ENCODE data around the gene SDHC. TPM values are rescaled to one million over a fixed set of nuclear protein-coding genes. Genes with fewer than 3 reads are reported as not detected.

SDHC gene
- total and polyA plus RNA-seq, 4 donors = 44.3 to 247 (median 96.7) TPM

DNA sequence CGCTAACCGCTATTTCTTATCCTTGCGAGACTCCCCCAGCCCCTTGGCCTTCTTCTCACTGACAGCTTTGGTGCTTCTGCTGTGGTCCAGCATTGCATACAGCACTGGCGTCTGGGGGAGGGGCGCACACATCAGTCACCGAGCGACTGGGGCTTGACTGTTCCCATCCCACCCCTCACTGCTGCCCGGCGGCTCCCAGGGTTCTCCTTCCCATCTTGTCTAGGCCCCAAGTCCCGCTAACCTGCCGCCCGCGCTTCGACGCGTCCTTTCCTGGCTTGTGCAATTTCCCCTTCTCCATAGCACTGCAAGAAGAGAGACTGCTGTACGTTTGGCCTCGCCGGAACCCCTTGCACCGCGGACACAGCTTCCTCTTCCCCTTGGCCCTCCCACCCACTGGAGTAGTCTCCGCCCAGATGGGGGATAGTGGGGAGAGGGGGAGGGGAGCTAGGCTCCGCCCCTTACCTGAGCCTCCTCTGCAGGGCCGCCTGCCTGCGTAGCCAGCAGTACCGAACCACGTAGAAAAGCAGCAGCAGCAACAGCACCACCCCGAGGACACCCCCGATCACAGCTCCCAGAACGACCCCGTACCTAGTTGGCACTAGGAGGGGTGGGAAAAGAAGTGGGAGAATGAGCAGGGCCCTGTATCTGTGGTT is 8.2 kb upstream of the SDHC start (continued):
- TF ChIP-seq, protein P1, sequence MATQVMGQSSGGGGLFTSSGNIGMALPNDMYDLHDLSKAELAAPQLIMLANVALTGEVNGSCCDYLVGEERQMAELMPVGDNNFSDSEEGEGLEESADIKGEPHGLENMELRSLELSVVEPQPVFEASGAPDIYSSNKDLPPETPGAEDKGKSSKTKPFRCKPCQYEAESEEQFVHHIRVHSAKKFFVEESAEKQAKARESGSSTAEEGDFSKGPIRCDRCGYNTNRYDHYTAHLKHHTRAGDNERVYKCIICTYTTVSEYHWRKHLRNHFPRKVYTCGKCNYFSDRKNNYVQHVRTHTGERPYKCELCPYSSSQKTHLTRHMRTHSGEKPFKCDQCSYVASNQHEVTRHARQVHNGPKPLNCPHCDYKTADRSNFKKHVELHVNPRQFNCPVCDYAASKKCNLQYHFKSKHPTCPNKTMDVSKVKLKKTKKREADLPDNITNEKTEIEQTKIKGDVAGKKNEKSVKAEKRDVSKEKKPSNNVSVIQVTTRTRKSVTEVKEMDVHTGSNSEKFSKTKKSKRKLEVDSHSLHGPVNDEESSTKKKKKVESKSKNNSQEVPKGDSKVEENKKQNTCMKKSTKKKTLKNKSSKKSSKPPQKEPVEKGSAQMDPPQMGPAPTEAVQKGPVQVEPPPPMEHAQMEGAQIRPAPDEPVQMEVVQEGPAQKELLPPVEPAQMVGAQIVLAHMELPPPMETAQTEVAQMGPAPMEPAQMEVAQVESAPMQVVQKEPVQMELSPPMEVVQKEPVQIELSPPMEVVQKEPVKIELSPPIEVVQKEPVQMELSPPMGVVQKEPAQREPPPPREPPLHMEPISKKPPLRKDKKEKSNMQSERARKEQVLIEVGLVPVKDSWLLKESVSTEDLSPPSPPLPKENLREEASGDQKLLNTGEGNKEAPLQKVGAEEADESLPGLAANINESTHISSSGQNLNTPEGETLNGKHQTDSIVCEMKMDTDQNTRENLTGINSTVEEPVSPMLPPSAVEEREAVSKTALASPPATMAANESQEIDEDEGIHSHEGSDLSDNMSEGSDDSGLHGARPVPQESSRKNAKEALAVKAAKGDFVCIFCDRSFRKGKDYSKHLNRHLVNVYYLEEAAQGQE (IDR thresholded peaks at IDR 0.05) = no peak
- TF ChIP-seq YY1 (IDR thresholded peaks at IDR 0.05) (peak; percentile 50), GABPA (IDR thresholded peaks at IDR 0.05 in 1 of 2, conservative IDR thresholded peaks at IDR 0.05 in 1 of 2) (peak; percentile 12 to 79)

DNA sequence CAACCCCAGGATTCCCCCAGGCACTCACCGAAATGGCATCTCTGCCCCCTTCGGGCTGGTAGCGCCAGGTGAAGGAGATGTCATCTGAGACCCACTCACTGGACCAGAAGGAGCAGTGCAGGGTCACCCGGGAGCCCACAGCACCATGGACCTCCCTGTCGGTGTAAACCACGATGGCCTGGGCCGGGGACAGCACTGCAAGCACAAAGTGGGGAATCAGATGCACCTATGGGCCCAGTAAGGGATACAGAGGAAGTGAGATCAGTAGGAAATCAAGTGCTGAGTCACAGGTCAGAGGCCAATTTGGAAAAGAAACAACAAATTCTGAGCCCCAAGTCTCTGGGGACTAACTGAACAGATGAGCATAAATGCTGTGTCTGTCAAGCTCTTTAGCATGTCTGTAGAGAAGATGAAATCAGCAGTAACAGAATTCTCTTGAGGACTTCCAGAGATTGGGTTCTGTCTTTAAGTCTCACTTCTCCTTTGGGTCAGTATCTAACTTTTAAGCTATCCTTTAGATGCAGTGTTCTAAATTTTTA is 6.9 kb upstream of the SDHC start:
- no peaks in the 10 kb centered on the region for H3K9me3 ChIP-seq (ENCODE audit: control insufficient read depth in 4 of 4, low read length in 3 of 4)
- TF ChIP-seq YY1 (IDR thresholded peaks at IDR 0.05) = no peak
- TF ChIP-seq GABPA (IDR thresholded peaks at IDR 0.05 in 1 of 2, conservative IDR thresholded peaks at IDR 0.05 in 1 of 2) = peak in 1 of 2 donors; percentile 35
- TF ChIP-seq RAD21 (IDR thresholded peaks at IDR 0.05) = no peak
- TF ChIP-seq, protein P2, sequence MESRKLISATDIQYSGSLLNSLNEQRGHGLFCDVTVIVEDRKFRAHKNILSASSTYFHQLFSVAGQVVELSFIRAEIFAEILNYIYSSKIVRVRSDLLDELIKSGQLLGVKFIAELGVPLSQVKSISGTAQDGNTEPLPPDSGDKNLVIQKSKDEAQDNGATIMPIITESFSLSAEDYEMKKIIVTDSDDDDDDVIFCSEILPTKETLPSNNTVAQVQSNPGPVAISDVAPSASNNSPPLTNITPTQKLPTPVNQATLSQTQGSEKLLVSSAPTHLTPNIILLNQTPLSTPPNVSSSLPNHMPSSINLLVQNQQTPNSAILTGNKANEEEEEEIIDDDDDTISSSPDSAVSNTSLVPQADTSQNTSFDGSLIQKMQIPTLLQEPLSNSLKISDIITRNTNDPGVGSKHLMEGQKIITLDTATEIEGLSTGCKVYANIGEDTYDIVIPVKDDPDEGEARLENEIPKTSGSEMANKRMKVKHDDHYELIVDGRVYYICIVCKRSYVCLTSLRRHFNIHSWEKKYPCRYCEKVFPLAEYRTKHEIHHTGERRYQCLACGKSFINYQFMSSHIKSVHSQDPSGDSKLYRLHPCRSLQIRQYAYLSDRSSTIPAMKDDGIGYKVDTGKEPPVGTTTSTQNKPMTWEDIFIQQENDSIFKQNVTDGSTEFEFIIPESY (IDR thresholded peaks at IDR 0.05) = no peak
- H3K27ac ChIP-seq (ENCODE audit: low read depth in 1 of 2, low read length in 2 of 2) = peak overlapping the region; percentile 33 to 55
- no peak overlapping the region for H3K9ac ChIP-seq (ENCODE audit: low read depth in 1 of 2, low read length in 2 of 2)
- H3K27me3 ChIP-seq (ENCODE audit: control insufficient read depth in 4 of 4, insufficient read depth in 4 of 4, low read length in 3 of 4) = no peaks in the 10 kb centered on the region
- no peak for DNase-seq (ENCODE audit: low spot score)
- peak overlapping the region in 1 of 3 donors; percentile 11 for H3K4me3 ChIP-seq (ENCODE audit: low read depth in 1 of 3, low read length in 3 of 3)
- no peaks in the 10 kb centered on the region for H3K36me3 ChIP-seq (ENCODE audit: control insufficient read depth in 4 of 4, insufficient read depth in 3 of 4, low read depth in 1 of 4, low read length in 3 of 4)
- H3K4me1 ChIP-seq (ENCODE audit: control insufficient read depth in 4 of 4, insufficient read depth in 4 of 4, low read length in 3 of 4) = peaks cover 7 to 19% (median 12%) of the 10 kb centered on the region in 4 donors
- 90% methylated on average over 7 of the region's 7 CpGs for WGBS

DNA sequence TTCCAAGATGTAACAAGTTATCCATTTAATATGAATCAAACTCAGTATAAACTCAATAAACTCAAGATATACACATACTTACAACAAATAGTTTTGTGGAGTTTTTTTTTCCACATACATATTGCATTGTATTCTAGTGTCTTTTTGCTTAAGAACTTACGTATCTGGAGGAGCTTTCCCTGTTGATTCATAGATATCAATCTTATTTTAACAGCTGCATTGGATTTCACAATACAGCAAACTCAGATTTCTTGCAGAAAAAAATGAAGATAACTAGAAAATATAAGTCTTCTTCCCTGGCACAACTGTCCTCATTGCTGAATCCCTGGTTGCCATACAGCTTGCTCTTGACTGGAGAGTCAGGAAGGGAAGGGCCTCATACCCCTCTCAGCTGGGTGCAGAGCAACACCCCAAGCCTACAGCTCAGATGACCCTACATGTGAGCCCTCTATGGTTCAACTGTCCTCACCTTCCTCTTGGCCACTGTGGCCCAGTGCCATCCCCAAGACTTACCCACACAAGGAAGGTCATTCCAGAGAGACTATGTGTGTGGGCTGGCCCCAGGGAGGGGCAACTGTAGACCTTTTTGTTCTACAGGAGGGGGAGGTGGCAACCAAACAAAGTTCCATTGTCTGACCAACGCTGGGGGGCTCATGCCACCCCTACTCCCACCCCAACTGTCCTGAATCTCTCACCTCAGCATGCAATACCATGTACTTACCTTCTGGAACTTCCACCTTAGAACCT is 6.1 kb upstream of the SDHC start:
- H3K27me3 ChIP-seq (ENCODE audit: control insufficient read depth in 4 of 4, insufficient read depth in 4 of 4, low read length in 3 of 4) = no peaks in the 10 kb centered on the region
- 58% methylated on average over 2 of the region's 2 CpGs for WGBS
- H3K9ac ChIP-seq (ENCODE audit: low read depth in 1 of 2, low read length in 2 of 2) = no peak overlapping the region
- peaks cover 7 to 19% (median 12%) of the 10 kb centered on the region in 4 donors for H3K4me1 ChIP-seq (ENCODE audit: control insufficient read depth in 4 of 4, insufficient read depth in 4 of 4, low read length in 3 of 4)
- H3K4me3 ChIP-seq (ENCODE audit: low read depth in 1 of 3, low read length in 3 of 3) = no peak overlapping the region
- TF ChIP-seq TAF1 (conservative IDR thresholded peaks at IDR 0.05) = no peak
- TF ChIP-seq HNF4A (conservative IDR thresholded peaks at IDR 0.05) = no peak
- TF ChIP-seq, protein P1 (IDR thresholded peaks at IDR 0.05) = no peak
- no peak for TF ChIP-seq EGR1 (IDR thresholded peaks at IDR 0.05; ENCODE audit: low read depth in 2 of 2)
- TF ChIP-seq, protein P3, sequence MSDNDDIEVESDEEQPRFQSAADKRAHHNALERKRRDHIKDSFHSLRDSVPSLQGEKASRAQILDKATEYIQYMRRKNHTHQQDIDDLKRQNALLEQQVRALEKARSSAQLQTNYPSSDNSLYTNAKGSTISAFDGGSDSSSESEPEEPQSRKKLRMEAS (IDR thresholded peaks at IDR 0.05) = no peak
- no peak for TF ChIP-seq HNF4G (IDR thresholded peaks at IDR 0.05)
- no peak for TF ChIP-seq RXRA (IDR thresholded peaks at IDR 0.05)
- TF ChIP-seq, protein P4, sequence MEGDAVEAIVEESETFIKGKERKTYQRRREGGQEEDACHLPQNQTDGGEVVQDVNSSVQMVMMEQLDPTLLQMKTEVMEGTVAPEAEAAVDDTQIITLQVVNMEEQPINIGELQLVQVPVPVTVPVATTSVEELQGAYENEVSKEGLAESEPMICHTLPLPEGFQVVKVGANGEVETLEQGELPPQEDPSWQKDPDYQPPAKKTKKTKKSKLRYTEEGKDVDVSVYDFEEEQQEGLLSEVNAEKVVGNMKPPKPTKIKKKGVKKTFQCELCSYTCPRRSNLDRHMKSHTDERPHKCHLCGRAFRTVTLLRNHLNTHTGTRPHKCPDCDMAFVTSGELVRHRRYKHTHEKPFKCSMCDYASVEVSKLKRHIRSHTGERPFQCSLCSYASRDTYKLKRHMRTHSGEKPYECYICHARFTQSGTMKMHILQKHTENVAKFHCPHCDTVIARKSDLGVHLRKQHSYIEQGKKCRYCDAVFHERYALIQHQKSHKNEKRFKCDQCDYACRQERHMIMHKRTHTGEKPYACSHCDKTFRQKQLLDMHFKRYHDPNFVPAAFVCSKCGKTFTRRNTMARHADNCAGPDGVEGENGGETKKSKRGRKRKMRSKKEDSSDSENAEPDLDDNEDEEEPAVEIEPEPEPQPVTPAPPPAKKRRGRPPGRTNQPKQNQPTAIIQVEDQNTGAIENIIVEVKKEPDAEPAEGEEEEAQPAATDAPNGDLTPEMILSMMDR (IDR thresholded peaks at IDR 0.05; ENCODE audit: low read depth, low read length, missing input control) = no peak
- TF ChIP-seq JUND (IDR thresholded peaks at IDR 0.05) = no peak
- no peak for TF ChIP-seq YY1 (IDR thresholded peaks at IDR 0.05)
- no peak overlapping the region for H3K27ac ChIP-seq (ENCODE audit: low read depth in 1 of 2, low read length in 2 of 2)
- H3K36me3 ChIP-seq (ENCODE audit: control insufficient read depth in 4 of 4, insufficient read depth in 3 of 4, low read depth in 1 of 4, low read length in 3 of 4) = no peaks in the 10 kb centered on the region
- DNase-seq (ENCODE audit: low spot score) = no peak
- H3K9me3 ChIP-seq (ENCODE audit: control insufficient read depth in 4 of 4, low read length in 3 of 4) = no peaks in the 10 kb centered on the region

Data from liver (tissue), 9 donors.